ENCODE data around the gene LAMB3. TPM values are rescaled to one million over a fixed set of nuclear protein-coding genes. Genes with fewer than 3 reads are reported as not detected.

Gene LAMB3
- total RNA-seq, 3 donors from 2014 or later (not counting 1 experiment from before 2014, with no cell fraction given) = 1.2 to 2.3 (median 1.4) TPM

DNA sequence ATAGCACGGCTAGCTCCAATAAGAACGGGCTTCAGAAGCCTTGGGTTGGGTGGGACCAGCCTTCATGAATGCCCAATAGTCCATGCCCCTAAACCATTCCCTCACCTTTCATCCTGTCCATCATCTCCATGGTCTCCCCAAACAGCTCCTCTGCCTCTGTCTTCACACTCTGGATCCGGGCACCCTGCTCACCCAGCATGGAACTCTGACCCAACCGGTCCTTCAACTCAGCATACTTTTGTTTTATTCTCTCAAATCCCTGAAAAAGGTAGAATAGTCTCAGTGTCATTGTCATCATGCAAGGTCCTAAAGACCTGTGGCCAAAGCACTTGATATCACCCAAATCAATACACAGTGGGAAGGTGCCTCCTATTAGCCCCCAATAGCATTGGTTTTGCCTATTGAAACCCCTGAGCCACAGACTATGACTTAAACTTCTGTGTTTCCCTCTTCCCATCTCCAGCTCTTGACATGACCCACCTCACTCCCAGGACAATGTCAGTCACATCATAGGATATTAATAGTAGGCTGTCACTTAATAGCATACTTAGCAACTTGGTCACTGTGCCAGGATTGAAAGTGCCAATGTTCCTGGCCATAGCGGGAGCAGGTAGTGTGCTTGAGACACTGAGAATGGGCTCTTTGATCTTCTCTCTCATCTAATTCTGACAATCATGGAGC, 35.7 kb downstream of the LAMB3 start:
- Mint-ChIP-seq H3K4me1 (peaks cover 5 to 8% of the 10 kb centered on the region in 2 donors), H3K9me3 (no peaks in the 10 kb centered on the region), H3K27ac (no peak overlapping the region), H3K4me3 (no peak overlapping the region), H3K36me3 (no peaks in the 10 kb centered on the region), H3K27me3 (ENCODE audit: low read depth in 2 of 2) (no peaks in the 10 kb centered on the region)
- Histone ChIP-seq H3K36me3 (ENCODE audit: control insufficient read depth, insufficient read depth, low read length) (no peaks in the 10 kb centered on the region), H3K9me3 (ENCODE audit: control insufficient read depth, insufficient read depth, low read length) (no peaks in the 10 kb centered on the region), H3K27me3 (ENCODE audit: control insufficient read depth, insufficient read depth, low read length) (no peaks in the 10 kb centered on the region), H3K27ac (ENCODE audit: low read length) (no peak overlapping the region), H3K4me3 (ENCODE audit: low read length) (no peak overlapping the region), H3K4me1 (ENCODE audit: control insufficient read depth, insufficient read depth, low read length) (peaks cover 3% of the 10 kb centered on the region)
- ATAC-seq (no peak), DNase-seq (no peak)
- TF ChIP-seq, protein P1, sequence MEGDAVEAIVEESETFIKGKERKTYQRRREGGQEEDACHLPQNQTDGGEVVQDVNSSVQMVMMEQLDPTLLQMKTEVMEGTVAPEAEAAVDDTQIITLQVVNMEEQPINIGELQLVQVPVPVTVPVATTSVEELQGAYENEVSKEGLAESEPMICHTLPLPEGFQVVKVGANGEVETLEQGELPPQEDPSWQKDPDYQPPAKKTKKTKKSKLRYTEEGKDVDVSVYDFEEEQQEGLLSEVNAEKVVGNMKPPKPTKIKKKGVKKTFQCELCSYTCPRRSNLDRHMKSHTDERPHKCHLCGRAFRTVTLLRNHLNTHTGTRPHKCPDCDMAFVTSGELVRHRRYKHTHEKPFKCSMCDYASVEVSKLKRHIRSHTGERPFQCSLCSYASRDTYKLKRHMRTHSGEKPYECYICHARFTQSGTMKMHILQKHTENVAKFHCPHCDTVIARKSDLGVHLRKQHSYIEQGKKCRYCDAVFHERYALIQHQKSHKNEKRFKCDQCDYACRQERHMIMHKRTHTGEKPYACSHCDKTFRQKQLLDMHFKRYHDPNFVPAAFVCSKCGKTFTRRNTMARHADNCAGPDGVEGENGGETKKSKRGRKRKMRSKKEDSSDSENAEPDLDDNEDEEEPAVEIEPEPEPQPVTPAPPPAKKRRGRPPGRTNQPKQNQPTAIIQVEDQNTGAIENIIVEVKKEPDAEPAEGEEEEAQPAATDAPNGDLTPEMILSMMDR (IDR thresholded peaks at IDR 0.05) = no peak
- intact Hi-C loops (cut with micrococcal nuclease) = no loop called here
- 95% methylated on average over 5 of the region's 5 CpGs for WGBS (ENCODE audit: insufficient coverage)

DNA sequence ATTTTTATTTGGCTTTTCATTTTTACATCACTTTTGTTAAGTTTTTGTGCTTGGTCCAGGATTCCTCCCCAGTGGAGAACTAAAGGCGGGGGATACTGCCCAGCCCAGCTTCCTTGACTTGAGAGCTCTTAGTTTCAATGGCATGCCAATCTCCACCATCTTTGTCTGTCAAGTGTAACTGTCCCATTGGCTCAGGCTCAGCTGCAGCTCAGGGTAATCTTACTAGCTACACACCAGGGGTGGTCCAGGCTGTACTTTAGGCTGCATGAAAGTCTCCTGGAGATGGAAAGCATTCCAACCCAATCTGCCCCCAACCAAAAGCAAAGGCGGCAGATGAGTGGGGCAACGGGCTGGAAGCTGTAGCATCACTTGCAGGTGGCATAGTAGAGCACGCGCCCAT, 37.3 kb downstream of the LAMB3 start:
- Mint-ChIP-seq H3K9me3 (no peaks in the 10 kb centered on the region), H3K4me1 (peaks cover 5 to 8% of the 10 kb centered on the region in 2 donors), H3K36me3 (no peaks in the 10 kb centered on the region), H3K27me3 (ENCODE audit: low read depth in 2 of 2) (no peaks in the 10 kb centered on the region), H3K4me3 (no peak overlapping the region), H3K27ac (no peak overlapping the region)
- Histone ChIP-seq H3K4me3 (ENCODE audit: low read length) (no peak overlapping the region), H3K4me1 (ENCODE audit: control insufficient read depth, insufficient read depth, low read length) (peaks cover 3% of the 10 kb centered on the region), H3K27me3 (ENCODE audit: control insufficient read depth, insufficient read depth, low read length) (no peaks in the 10 kb centered on the region), H3K27ac (ENCODE audit: low read length) (no peak overlapping the region), H3K9me3 (ENCODE audit: control insufficient read depth, insufficient read depth, low read length) (no peaks in the 10 kb centered on the region), H3K36me3 (ENCODE audit: control insufficient read depth, insufficient read depth, low read length) (no peaks in the 10 kb centered on the region)
- no peak for DNase-seq
- no peak for ATAC-seq
- 94% methylated on average over 5 of the region's 5 CpGs for WGBS (ENCODE audit: insufficient coverage)
- TF ChIP-seq, protein P1 (IDR thresholded peaks at IDR 0.05) = no peak
- intact Hi-C loops (cut with micrococcal nuclease) = no loop called here

DNA sequence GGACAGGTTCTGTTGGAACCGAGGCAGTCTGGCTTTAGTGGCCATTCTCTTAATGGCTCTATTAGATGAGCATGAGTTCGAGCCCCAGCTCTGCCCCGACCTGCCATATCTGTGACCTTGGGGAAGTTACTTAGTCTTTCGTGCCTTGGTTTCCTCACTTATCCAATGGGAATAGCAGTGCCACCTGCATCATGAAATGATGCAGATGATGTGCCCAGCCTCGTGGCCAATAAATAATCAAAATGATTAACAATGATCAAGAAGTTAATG, 38.1 kb downstream of the LAMB3 start:
- Mint-ChIP-seq H3K27ac (no peak overlapping the region), H3K36me3 (no peaks in the 10 kb centered on the region), H3K4me3 (no peak overlapping the region), H3K9me3 (no peaks in the 10 kb centered on the region), H3K4me1 (peaks cover 5 to 6% of the 10 kb centered on the region in 2 donors), H3K27me3 (ENCODE audit: low read depth in 2 of 2) (no peaks in the 10 kb centered on the region)
- TF ChIP-seq, protein P1 (IDR thresholded peaks at IDR 0.05) = no peak
- Histone ChIP-seq H3K4me1 (ENCODE audit: control insufficient read depth, insufficient read depth, low read length) (peaks cover 3% of the 10 kb centered on the region), H3K27me3 (ENCODE audit: control insufficient read depth, insufficient read depth, low read length) (no peaks in the 10 kb centered on the region), H3K36me3 (ENCODE audit: control insufficient read depth, insufficient read depth, low read length) (no peaks in the 10 kb centered on the region), H3K4me3 (ENCODE audit: low read length) (no peak overlapping the region), H3K9me3 (ENCODE audit: control insufficient read depth, insufficient read depth, low read length) (no peaks in the 10 kb centered on the region), H3K27ac (ENCODE audit: low read length) (no peak overlapping the region)
- intact Hi-C loops (cut with micrococcal nuclease) = no loop called here
- DNase-seq = no peak
- 88% methylated on average over 5 of the region's 5 CpGs for WGBS (ENCODE audit: insufficient coverage)
- ATAC-seq = no peak
